ENCODE results near the gene OSER1. TPM values are rescaled to one million over a fixed set of nuclear protein-coding genes. Genes with fewer than 3 reads are reported as not detected.
A peak's percentile ranks its signal among the peaks of the same experiment; 100 is the strongest.

Gene OSER1
- total RNA-seq, 1 donor from 2014 or later: 47.3 TPM

DNA sequence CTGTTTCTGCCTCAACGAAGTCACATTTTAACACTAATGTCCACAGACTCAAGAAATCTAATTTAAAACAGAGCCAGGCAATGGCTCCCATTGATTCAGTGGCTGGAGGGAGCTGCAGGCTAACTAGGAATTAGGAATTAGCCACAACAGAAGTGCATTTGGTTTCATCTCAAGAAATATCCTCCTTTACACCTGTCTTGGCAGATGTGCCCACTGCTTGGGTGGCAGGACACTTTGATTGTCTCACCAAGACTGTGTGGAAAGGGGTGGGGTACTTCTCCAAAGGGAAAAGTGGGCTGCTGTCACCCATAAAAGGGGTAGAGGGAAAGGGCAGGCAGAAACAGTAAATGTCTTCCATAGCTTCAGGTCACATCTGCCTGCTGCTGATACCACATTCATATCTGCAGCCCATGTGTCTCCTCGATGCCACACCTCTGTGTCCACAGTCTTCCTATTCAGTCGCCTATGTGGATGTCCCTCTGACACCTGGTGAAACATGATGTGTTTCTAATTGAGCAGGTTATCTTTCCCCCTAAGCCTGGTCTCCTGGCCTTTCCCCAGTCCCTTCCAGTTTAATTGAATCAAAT is 10.9 kb upstream of the OSER1 start:
- no peaks in the 10 kb centered on the region for H3K27me3 Mint-ChIP-seq
- TF ChIP-seq, protein P1, sequence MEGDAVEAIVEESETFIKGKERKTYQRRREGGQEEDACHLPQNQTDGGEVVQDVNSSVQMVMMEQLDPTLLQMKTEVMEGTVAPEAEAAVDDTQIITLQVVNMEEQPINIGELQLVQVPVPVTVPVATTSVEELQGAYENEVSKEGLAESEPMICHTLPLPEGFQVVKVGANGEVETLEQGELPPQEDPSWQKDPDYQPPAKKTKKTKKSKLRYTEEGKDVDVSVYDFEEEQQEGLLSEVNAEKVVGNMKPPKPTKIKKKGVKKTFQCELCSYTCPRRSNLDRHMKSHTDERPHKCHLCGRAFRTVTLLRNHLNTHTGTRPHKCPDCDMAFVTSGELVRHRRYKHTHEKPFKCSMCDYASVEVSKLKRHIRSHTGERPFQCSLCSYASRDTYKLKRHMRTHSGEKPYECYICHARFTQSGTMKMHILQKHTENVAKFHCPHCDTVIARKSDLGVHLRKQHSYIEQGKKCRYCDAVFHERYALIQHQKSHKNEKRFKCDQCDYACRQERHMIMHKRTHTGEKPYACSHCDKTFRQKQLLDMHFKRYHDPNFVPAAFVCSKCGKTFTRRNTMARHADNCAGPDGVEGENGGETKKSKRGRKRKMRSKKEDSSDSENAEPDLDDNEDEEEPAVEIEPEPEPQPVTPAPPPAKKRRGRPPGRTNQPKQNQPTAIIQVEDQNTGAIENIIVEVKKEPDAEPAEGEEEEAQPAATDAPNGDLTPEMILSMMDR (IDR thresholded peaks at IDR 0.05): no peak
- CTCF ChIA-PET: no interaction called here
- H3K27ac Mint-ChIP-seq: no peak overlapping the region
- H3K9me3 Mint-ChIP-seq: no peaks in the 10 kb centered on the region
- DNase-seq: no peak
- no peak for ATAC-seq (ENCODE audit: low read depth)
- peaks cover 25% of the 10 kb centered on the region for H3K4me1 Mint-ChIP-seq
- intact Hi-C loops (cut with micrococcal nuclease): no loop called here
- POLR2A ChIA-PET: no interaction called here
- H3K36me3 Mint-ChIP-seq (ENCODE audit: low read depth): peaks cover 6% of the 10 kb centered on the region
- no peak overlapping the region for H3K4me3 Mint-ChIP-seq

DNA sequence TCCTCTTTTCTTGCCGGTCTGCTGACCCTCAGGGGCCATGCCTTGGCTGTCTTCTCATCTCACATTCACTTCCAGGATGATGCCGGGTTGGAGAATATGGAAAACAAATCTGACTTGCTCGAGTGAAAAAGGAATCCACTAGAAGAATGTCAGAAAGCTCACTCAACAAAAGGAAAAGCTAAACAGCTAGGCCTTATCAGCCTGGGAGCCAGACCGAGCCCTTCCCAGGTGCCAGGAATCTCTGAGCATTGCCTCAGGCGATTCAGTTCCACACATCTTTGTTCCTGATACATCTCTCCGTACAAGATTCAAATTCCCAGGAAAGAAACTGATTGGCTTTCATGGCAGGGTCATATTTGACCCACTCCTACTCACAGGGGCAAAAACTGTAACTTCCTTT is 9.2 kb upstream of the OSER1 start:
- TF ChIP-seq, protein P1 (IDR thresholded peaks at IDR 0.05): no peak
- peaks cover 32% of the 10 kb centered on the region for H3K4me1 Mint-ChIP-seq
- intact Hi-C loops (cut with micrococcal nuclease): loop anchor here (10.0 kb wide), 2 partner anchors 425 to 1075 kb away; no protein-coding TSS in a partner anchor
- H3K36me3 Mint-ChIP-seq (ENCODE audit: low read depth): peaks cover 13% of the 10 kb centered on the region
- ATAC-seq (ENCODE audit: low read depth) (no peak), DNase-seq (no peak)
- H3K9me3 Mint-ChIP-seq: no peaks in the 10 kb centered on the region
- POLR2A ChIA-PET: interaction anchor here (0.7 kb wide), 1 partner anchor 91 kb away, joined by 3 read pairs; the partner anchor contains the start of gene FITM2
- CTCF ChIA-PET: no interaction called here
- H3K27ac Mint-ChIP-seq: peak overlapping the region; percentile 3
- H3K4me3 Mint-ChIP-seq: no peak overlapping the region
- H3K27me3 Mint-ChIP-seq: no peaks in the 10 kb centered on the region

DNA sequence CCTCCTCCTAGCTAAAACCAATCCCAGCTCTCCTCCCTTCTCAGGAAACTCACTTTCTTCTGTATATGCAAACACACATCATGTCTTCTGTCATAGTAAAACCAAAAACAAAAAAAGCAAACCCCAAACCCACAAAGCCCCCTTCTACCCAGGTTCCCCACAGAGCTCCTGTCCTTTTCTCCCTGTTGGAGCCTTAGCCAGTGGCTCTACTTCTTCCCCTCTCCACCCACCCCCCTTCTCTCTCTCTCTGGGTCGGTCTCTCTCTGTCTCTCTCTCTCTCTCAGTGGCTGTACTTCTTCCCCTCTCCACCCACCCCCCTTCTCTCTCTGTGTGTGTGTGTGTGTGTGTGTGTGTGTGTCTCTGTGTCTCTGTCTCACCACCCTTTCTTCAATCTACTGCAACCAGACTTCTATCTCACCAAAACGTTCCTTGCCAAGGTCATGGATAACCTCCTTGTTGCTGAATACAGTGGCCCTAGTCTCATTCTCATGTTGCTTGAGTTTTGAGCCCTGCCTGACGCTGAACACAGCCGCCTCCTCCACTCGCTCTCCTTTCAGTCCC is 8.7 kb upstream of the OSER1 start:
- POLR2A ChIA-PET: interaction anchor here (0.9 kb wide), 1 partner anchor 92 kb away, joined by 5 read pairs; the partner anchor contains the start of gene FITM2
- TF ChIP-seq, protein P1 (IDR thresholded peaks at IDR 0.05): no peak
- Mint-ChIP-seq H3K9me3 (no peaks in the 10 kb centered on the region), H3K4me1 (peaks cover 33% of the 10 kb centered on the region), H3K4me3 (no peak overlapping the region), H3K27ac (no peak overlapping the region), H3K36me3 (ENCODE audit: low read depth) (peaks cover 13% of the 10 kb centered on the region), H3K27me3 (no peaks in the 10 kb centered on the region)
- no peak for DNase-seq
- ATAC-seq (ENCODE audit: low read depth): no peak
- intact Hi-C loops (cut with micrococcal nuclease): loop anchor here (10.0 kb wide), 2 partner anchors 426 to 1076 kb away; no protein-coding TSS in a partner anchor
- CTCF ChIA-PET: interaction anchor here (0.7 to 6.9 kb wide), 7 partner anchors 15 to 893 kb away, joined by 3 to 137 read pairs (median 3); partner anchors contain the start of gene FITM2

DNA sequence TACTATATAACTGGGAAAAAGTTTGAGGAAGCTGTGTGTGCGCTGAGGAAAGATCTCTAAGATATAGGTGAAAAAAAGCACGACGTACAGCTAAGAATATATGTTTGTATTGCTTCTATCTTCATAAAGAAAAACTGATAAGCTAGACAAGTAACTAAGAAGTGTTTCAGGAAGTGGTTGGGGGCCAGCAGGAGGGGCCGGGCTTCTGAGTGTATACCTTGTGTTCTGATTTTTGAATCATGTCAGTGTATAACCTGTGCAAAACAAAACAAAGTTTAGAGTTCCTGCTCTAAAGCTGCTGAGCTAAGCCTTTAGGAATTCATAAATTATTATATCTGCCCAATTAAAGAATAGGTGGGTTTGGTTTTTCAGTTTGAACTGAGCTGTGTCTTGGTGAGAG is 7.9 kb upstream of the OSER1 start:
- ATAC-seq (ENCODE audit: low read depth) (no peak), DNase-seq (no peak)
- CTCF ChIA-PET: interaction anchor here (0.7 to 6.9 kb wide), 9 partner anchors 14 to 893 kb away, joined by 3 to 137 read pairs (median 4); partner anchors contain the start of gene FITM2
- no peaks in the 10 kb centered on the region for H3K9me3 Mint-ChIP-seq
- H3K4me1 Mint-ChIP-seq: peaks cover 33% of the 10 kb centered on the region
- TF ChIP-seq, protein P1 (IDR thresholded peaks at IDR 0.05): no peak
- peaks cover 13% of the 10 kb centered on the region for H3K36me3 Mint-ChIP-seq (ENCODE audit: low read depth)
- intact Hi-C loops (cut with micrococcal nuclease): loop anchor here (10.0 kb wide), 2 partner anchors 426 to 1076 kb away; no protein-coding TSS in a partner anchor
- H3K27me3 Mint-ChIP-seq: no peaks in the 10 kb centered on the region
- H3K27ac Mint-ChIP-seq: no peak overlapping the region
- POLR2A ChIA-PET: interaction anchor here (0.7 to 1.1 kb wide), 3 partner anchors 10 to 257 kb away, joined by 3 to 5 read pairs (median 4); partner anchors contain the start of genes FITM2 and TTPAL
- no peak overlapping the region for H3K4me3 Mint-ChIP-seq
